22Rv1 (cell line): Measurements from ENCODE around the gene CDK11B.

Experiments used
- ZFX ChIP-seq: fragments of 450-650 bp; IDR thresholded peaks from 2 replicates; pipeline ENCODE4 v1.6.1; 2017; ENCODE audit warnings: antibody characterized with exemption, borderline replicate concordance
- TF ChIP-seq, protein P1 (sequence below): fragments of 450-650 bp; IDR thresholded peaks from 2 replicates; pipeline ENCODE4 v1.5.1; 2017; ENCODE audit warnings: mild to moderate bottlenecking

- TF ChIP-seq, protein P1, sequence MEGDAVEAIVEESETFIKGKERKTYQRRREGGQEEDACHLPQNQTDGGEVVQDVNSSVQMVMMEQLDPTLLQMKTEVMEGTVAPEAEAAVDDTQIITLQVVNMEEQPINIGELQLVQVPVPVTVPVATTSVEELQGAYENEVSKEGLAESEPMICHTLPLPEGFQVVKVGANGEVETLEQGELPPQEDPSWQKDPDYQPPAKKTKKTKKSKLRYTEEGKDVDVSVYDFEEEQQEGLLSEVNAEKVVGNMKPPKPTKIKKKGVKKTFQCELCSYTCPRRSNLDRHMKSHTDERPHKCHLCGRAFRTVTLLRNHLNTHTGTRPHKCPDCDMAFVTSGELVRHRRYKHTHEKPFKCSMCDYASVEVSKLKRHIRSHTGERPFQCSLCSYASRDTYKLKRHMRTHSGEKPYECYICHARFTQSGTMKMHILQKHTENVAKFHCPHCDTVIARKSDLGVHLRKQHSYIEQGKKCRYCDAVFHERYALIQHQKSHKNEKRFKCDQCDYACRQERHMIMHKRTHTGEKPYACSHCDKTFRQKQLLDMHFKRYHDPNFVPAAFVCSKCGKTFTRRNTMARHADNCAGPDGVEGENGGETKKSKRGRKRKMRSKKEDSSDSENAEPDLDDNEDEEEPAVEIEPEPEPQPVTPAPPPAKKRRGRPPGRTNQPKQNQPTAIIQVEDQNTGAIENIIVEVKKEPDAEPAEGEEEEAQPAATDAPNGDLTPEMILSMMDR = no peak
- TF ChIP-seq ZFX = no peak
Measured at GRCh38 chr1:1683104-1683905, 24.5 kb upstream of the CDK11B start.
